ENCODE results near the gene CLCN3. TPM values are rescaled to one million over a fixed set of nuclear protein-coding genes. Genes with fewer than 3 reads are reported as not detected.
"Not testable (repeated sequence)": the region's sequence is repeated elsewhere in the genome, so short reads cannot be mapped to it uniquely, and the experiment has no call there.

Gene CLCN3
- total RNA-seq, 2 donors from 2014 or later = 28.7 to 31.1 TPM

DNA sequence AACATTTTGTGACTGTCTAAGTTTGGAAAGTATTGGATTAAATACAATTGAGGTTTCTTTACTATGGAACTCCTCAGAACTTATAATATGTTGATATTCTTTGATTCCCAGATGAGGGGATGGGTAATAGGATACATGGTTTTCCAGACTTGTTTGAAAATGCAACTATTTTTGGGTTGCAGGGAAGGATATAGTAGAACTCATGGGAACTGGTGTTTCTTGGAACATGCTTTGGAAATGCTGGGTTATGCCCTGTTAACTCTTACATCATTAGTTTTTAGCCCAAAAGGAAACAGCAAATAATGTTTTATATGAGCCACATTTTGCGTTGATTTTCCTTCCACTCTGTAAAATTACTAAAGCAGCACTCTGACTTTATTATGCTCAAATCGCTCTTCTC lies 95.4 kb downstream of the CLCN3 start:
- ATAC-seq (replicated peaks in 1 of 2) (no peak), DNase-seq (no peak)
- no peak overlapping the region for H3K27ac Mint-ChIP-seq
- no peaks in the 10 kb centered on the region for H3K9me3 Mint-ChIP-seq
- H3K27me3 Mint-ChIP-seq (ENCODE audit: low read depth) = no peaks in the 10 kb centered on the region
- peaks cover 0 to 5% of the 10 kb centered on the region in 2 donors for H3K36me3 Mint-ChIP-seq (ENCODE audit: insufficient read depth in 2 of 2)
- H3K4me3 Mint-ChIP-seq = no peak overlapping the region
- peaks cover 19% of the 10 kb centered on the region for H3K4me1 Mint-ChIP-seq (ENCODE audit: low read depth)

DNA sequence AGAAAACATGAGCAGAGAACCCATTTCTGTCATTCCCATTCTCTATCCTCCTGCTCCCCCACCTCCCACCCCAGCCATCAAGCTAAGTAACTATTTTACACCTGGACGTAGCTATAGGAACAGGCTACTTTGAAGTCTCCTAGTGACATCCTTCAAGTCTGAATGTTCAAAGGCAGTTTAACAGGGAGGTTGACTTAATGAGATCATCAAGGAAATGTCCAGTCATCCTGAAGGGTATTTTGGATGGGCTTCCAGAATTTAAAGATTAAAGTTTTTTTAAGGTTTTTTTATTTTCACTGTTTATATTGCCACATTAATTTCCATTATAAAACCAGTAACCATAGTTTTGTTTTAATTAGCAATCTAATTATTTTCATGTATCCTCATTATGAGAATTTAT lies 96.3 kb downstream of the CLCN3 start:
- Mint-ChIP-seq H3K4me3 (no peak overlapping the region), H3K27ac (no peak overlapping the region), H3K27me3 (ENCODE audit: low read depth) (no peaks in the 10 kb centered on the region), H3K9me3 (no peaks in the 10 kb centered on the region), H3K4me1 (ENCODE audit: low read depth) (peaks cover 19% of the 10 kb centered on the region), H3K36me3 (ENCODE audit: insufficient read depth in 2 of 2) (peaks cover 0 to 5% of the 10 kb centered on the region in 2 donors)
- no peak for ATAC-seq (replicated peaks in 1 of 2)
- no peak for DNase-seq

- H3K36me3 Mint-ChIP-seq (ENCODE audit: insufficient read depth in 2 of 2) = no peaks in the 10 kb centered on the region
- no peaks in the 10 kb centered on the region for H3K9me3 Mint-ChIP-seq
- no peaks in the 10 kb centered on the region for H3K27me3 Mint-ChIP-seq (ENCODE audit: low read depth)
- peak overlapping the region in 1 of 2 donors; percentile 8 for H3K4me3 Mint-ChIP-seq
- ATAC-seq (replicated peaks in 1 of 2) (peak in 1 of 2 donors; percentile 33), DNase-seq (no peak)
- H3K27ac Mint-ChIP-seq = peak overlapping the region; percentile 44
- peaks cover 13% of the 10 kb centered on the region for H3K4me1 Mint-ChIP-seq (ENCODE audit: low read depth)
Measured at GRCh38 chr4:169720529-169720928, 100.2 kb downstream of the CLCN3 start.

- H3K4me1 Mint-ChIP-seq (ENCODE audit: low read depth) = peaks cover 13% of the 10 kb centered on the region
- ATAC-seq (replicated peaks in 1 of 2) (no peak), DNase-seq (no peak)
- no peak overlapping the region for H3K4me3 Mint-ChIP-seq
- H3K27ac Mint-ChIP-seq = peak overlapping the region; percentile 20
- H3K36me3 Mint-ChIP-seq (ENCODE audit: insufficient read depth in 2 of 2) = peaks cover 0 to 1% of the 10 kb centered on the region in 2 donors
- no peaks in the 10 kb centered on the region for H3K9me3 Mint-ChIP-seq
- no peaks in the 10 kb centered on the region for H3K27me3 Mint-ChIP-seq (ENCODE audit: low read depth)
Measured at GRCh38 chr4:169723207-169723965, 103.0 kb downstream of the CLCN3 start.

GRCh38 chr4:169724260-169724659 lies 103.9 kb downstream of the CLCN3 start:
- Mint-ChIP-seq H3K4me1 (ENCODE audit: low read depth) (peaks cover 13% of the 10 kb centered on the region), H3K9me3 (no peaks in the 10 kb centered on the region), H3K4me3 (no peak overlapping the region), H3K36me3 (ENCODE audit: insufficient read depth in 2 of 2) (peaks cover 0 to 1% of the 10 kb centered on the region in 2 donors), H3K27me3 (ENCODE audit: low read depth) (no peaks in the 10 kb centered on the region), H3K27ac (no peak overlapping the region)
- DNase-seq (no peak), ATAC-seq (replicated peaks in 1 of 2) (no peak)

- DNase-seq (no peak), ATAC-seq (replicated peaks in 1 of 2) (no peak)
- Mint-ChIP-seq H3K27ac (peak overlapping the region; percentile 44), H3K4me3 (no peak overlapping the region), H3K36me3 (ENCODE audit: insufficient read depth in 2 of 2) (peaks cover 1% of the 10 kb centered on the region in 2 donors), H3K9me3 (no peaks in the 10 kb centered on the region), H3K27me3 (ENCODE audit: low read depth) (no peaks in the 10 kb centered on the region), H3K4me1 (ENCODE audit: low read depth) (no peaks in the 10 kb centered on the region)
Measured at GRCh38 chr4:169727616-169728015, 107.2 kb downstream of the CLCN3 start.

DNA sequence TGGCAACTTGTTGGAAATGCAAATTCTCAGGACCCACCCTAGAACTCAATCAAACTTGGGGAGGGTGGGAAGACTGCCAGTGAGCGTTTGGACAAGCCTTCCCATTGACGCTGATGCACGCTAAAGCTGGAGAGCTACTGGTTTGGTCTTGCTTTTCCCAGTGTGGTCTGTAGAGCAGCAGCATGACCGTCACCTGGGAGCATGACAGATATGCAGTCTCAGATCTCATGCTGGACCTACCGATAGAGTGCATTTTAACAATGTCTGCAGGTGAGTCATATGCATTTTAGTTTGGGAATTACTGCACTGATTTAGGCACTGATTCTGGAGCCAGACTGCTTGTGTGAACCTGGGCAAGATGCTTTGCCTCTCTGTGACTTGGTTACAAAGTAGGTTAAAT lies 110.2 kb downstream of the CLCN3 start:
- no peak overlapping the region for H3K27ac Mint-ChIP-seq
- no peaks in the 10 kb centered on the region for H3K4me1 Mint-ChIP-seq (ENCODE audit: low read depth)
- no peak overlapping the region for H3K4me3 Mint-ChIP-seq
- ATAC-seq (replicated peaks in 1 of 2) = no peak
- DNase-seq = no peak
- H3K27me3 Mint-ChIP-seq (ENCODE audit: low read depth) = no peaks in the 10 kb centered on the region
- peaks cover 3 to 4% of the 10 kb centered on the region in 2 donors for H3K36me3 Mint-ChIP-seq (ENCODE audit: insufficient read depth in 2 of 2)
- no peaks in the 10 kb centered on the region for H3K9me3 Mint-ChIP-seq

DNA sequence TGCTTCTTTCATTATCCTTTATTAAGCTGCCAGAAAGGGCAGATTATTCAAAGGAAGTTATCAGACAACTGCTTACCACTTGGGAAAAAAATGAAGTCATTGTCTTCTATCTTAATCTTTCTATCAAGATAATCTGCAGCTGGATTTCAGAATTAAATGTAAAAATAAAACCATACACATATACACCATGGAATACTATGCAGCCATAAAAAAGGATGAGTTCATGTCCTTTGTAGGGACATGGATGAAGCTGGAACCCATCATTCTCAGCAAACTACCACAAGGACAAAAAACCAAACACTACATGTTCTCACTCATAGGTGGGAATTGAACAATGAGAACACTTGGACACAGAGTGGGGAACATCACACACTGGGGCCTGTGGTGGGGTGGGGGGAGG lies 118.2 kb downstream of the CLCN3 start:
- not testable (repeated sequence) for ATAC-seq (replicated peaks in 1 of 2); H3K27me3 Mint-ChIP-seq (ENCODE audit: low read depth); H3K4me3 Mint-ChIP-seq; DNase-seq; H3K4me1 Mint-ChIP-seq (ENCODE audit: low read depth); H3K9me3 Mint-ChIP-seq
- H3K27ac Mint-ChIP-seq = peak overlapping the region; percentile 51
- H3K36me3 Mint-ChIP-seq (ENCODE audit: insufficient read depth in 2 of 2) = peaks cover 6 to 29% of the 10 kb centered on the region in 2 donors

GRCh38 chr4:169741569-169741968 lies 121.2 kb downstream of the CLCN3 start:
- Mint-ChIP-seq H3K9me3 (no peaks in the 10 kb centered on the region), H3K27ac (no peak overlapping the region), H3K36me3 (ENCODE audit: insufficient read depth in 2 of 2) (peaks cover 5 to 23% of the 10 kb centered on the region in 2 donors), H3K27me3 (ENCODE audit: low read depth) (no peaks in the 10 kb centered on the region), H3K4me1 (ENCODE audit: low read depth) (peaks cover 9% of the 10 kb centered on the region), H3K4me3 (no peak overlapping the region)
- no peak for ATAC-seq (replicated peaks in 1 of 2)
- no peak for DNase-seq

DNA sequence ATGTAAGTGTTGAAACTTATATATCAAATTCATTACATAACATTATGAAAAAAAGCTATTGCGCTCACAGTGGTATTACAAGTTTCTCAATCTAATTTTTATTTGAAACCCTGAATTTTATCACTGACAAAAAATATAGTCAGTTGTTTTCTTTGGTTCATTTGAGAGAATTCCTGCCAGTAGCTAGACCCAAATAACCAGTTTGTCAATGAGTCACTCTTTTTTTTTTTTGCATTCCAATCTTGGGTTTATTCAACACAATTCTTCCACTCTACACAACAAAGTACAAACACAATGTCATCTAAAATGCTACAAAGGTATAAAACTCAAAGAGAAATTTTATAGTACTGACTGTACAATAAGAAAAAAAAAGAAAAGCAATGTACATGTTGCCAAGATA lies 124.2 kb downstream of the CLCN3 start:
- no peak overlapping the region for H3K27ac Mint-ChIP-seq
- H3K36me3 Mint-ChIP-seq (ENCODE audit: insufficient read depth in 2 of 2) = peaks cover 2 to 6% of the 10 kb centered on the region in 2 donors
- H3K9me3 Mint-ChIP-seq = no peaks in the 10 kb centered on the region
- ATAC-seq (replicated peaks in 1 of 2) (no peak), DNase-seq (no peak)
- H3K27me3 Mint-ChIP-seq (ENCODE audit: low read depth) = no peaks in the 10 kb centered on the region
- H3K4me1 Mint-ChIP-seq (ENCODE audit: low read depth) = peaks cover 9% of the 10 kb centered on the region
- H3K4me3 Mint-ChIP-seq = no peak overlapping the region

DNA sequence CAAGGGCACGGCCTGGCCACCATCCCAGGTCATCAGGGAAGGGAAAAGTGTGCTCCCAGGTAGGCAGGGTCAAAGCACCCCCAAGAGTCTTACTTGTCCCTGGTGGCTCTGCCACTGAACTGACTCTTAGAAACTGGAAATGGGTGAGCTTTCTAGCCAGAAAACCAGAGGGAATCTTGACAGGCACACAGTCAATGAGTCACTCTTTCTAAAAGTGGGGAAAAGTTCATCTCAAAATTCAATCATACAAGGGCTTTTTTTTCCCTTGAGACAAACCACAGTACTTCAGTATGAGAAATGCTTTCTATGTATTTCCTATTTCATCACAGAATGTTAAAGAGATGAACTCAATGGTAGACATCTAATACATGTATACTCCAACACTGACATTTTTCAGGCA lies 124.9 kb downstream of the CLCN3 start:
- H3K36me3 Mint-ChIP-seq (ENCODE audit: insufficient read depth in 2 of 2) = peaks cover 2 to 8% of the 10 kb centered on the region in 2 donors
- H3K4me1 Mint-ChIP-seq (ENCODE audit: low read depth) = peaks cover 9% of the 10 kb centered on the region
- H3K9me3 Mint-ChIP-seq = no peaks in the 10 kb centered on the region
- ATAC-seq (replicated peaks in 1 of 2) = no peak
- H3K4me3 Mint-ChIP-seq = no peak overlapping the region
- H3K27me3 Mint-ChIP-seq (ENCODE audit: low read depth) = no peaks in the 10 kb centered on the region
- DNase-seq = no peak
- no peak overlapping the region for H3K27ac Mint-ChIP-seq

- Mint-ChIP-seq H3K4me3 (peak overlapping the region; percentile 89 to 97), H3K4me1 (ENCODE audit: low read depth) (peaks cover 31% of the 10 kb centered on the region), H3K27ac (peak overlapping the region; percentile 69), H3K27me3 (ENCODE audit: low read depth) (peaks cover 7% of the 10 kb centered on the region), H3K9me3 (no peaks in the 10 kb centered on the region), H3K36me3 (ENCODE audit: insufficient read depth in 2 of 2) (peaks cover 0 to 2% of the 10 kb centered on the region in 2 donors)
- DNase-seq = no peak
- peak; percentile 24 to 32 for ATAC-seq (replicated peaks in 1 of 2)
Measured at GRCh38 chr4:169756971-169757574, 136.7 kb downstream of the CLCN3 start.

- H3K9me3 Mint-ChIP-seq = no peaks in the 10 kb centered on the region
- peaks cover 31% of the 10 kb centered on the region for H3K4me1 Mint-ChIP-seq (ENCODE audit: low read depth)
Measured at GRCh38 chr4:169757575-169758184, 137.3 kb downstream of the CLCN3 start, which contains the start of gene HPF1. HPF1 (minus strand) TSS chr4:169757944; CDS start chr4:169757877, 67 bp downstream.

More at GRCh38 chr4:169757575-169758184, 137.3 kb downstream of the CLCN3 start, which contains the start of gene HPF1:
- DNase-seq (peak; percentile 94 to 95), ATAC-seq (replicated peaks in 1 of 2) (peak; percentile 93 to 95)
- peak within 1 kb of the TSS; percentile 89 to 97 for H3K4me3 Mint-ChIP-seq
- H3K27me3 Mint-ChIP-seq (ENCODE audit: low read depth) = peaks cover 7% of the 10 kb centered on the region
- peak within 1 kb of the TSS; percentile 69 for H3K27ac Mint-ChIP-seq
- no peaks in the 10 kb centered on the region for H3K36me3 Mint-ChIP-seq (ENCODE audit: insufficient read depth in 2 of 2)
